HUES48 (cell line): Measurements from ENCODE around the gene TECPR2.

Experiments
- H3K27ac ChIP-seq: one replicate; pipeline ENCODE4 v1.7.0; 2013; ENCODE audit warnings: low read depth, low read length, inconsistent platforms
- H3K27me3 ChIP-seq: 2 replicates; pipeline ENCODE4 v1.6.1; 2013; ENCODE audit warnings: mild to moderate bottlenecking, low read length; ENCODE audit not compliant: control insufficient read depth, insufficient read depth
- H3K36me3 ChIP-seq: 2 replicates; pipeline ENCODE4 v1.6.1; 2013; ENCODE audit warnings: low read length; ENCODE audit not compliant: control insufficient read depth, insufficient read depth
- H3K4me1 ChIP-seq: 2 replicates; pipeline ENCODE4 v1.6.1; 2013; ENCODE audit warnings: mild to moderate bottlenecking, low read length; ENCODE audit not compliant: control insufficient read depth, insufficient read depth
- H3K4me3 ChIP-seq: 2 replicates; pipeline ENCODE4 v1.5.1; 2013; ENCODE audit warnings: mild to moderate bottlenecking, low read depth, low read length
- H3K9ac ChIP-seq: 2 replicates; pipeline ENCODE4 v1.6.1; 2013; ENCODE audit warnings: mild to moderate bottlenecking, low read depth, low read length, moderate library complexity
- H3K9me3 ChIP-seq: 2 replicates; pipeline ENCODE4 v1.6.1; 2013; ENCODE audit warnings: low read length; ENCODE audit not compliant: control insufficient read depth, insufficient read depth

Gene TECPR2

GRCh38 chr14:102362545-102363181 is at the start of gene TECPR2, which contains the start of gene CINP:
TSS of gene TECPR2 (plus strand) at chr14:102362941. CDS start at chr14:102376722, 13,781 bp downstream.
TSS of gene CINP (minus strand) at chr14:102362890. CDS start at chr14:102362851, 39 bp downstream.
- Histone ChIP-seq H3K36me3 (peaks cover 14% of the 10 kb centered on the region), H3K4me3 (peak within 1 kb of the TSS; percentile 95), H3K27ac (peak within 1 kb of the TSS; percentile 49)

GRCh38 chr14:102314242-102315011 is 48.3 kb upstream of the TECPR2 start:
- Histone ChIP-seq H3K4me3 (peak overlapping the region; percentile 73), H3K4me1 (peaks cover 11% of the 10 kb centered on the region), H3K36me3 (no peaks in the 10 kb centered on the region), H3K27ac (no peak overlapping the region), H3K9me3 (no peaks in the 10 kb centered on the region), H3K27me3 (peaks cover 22% of the 10 kb centered on the region), H3K9ac (no peak overlapping the region)

More at GRCh38 chr14:102362545-102363181, at the start of gene TECPR2, which contains the start of gene CINP:
- Histone ChIP-seq H3K9me3 (no peaks in the 10 kb centered on the region), H3K4me1 (peaks cover 8% of the 10 kb centered on the region), H3K27me3 (no peaks in the 10 kb centered on the region), H3K9ac (peak within 1 kb of the TSS; percentile 40)

- no peak overlapping the region for H3K27ac ChIP-seq
- H3K4me1 ChIP-seq, result peaks cover 11% of the 10 kb centered on the region
- peaks cover 22% of the 10 kb centered on the region for H3K27me3 ChIP-seq
- no peaks in the 10 kb centered on the region for H3K36me3 ChIP-seq
- no peak overlapping the region for H3K4me3 ChIP-seq
- no peaks in the 10 kb centered on the region for H3K9me3 ChIP-seq
- no peak overlapping the region for H3K9ac ChIP-seq
Measured at GRCh38 chr14:102315121-102315520, 47.6 kb upstream of the TECPR2 start.

- Histone ChIP-seq H3K27me3 (peaks cover 22% of the 10 kb centered on the region), H3K4me3 (peak overlapping the region; percentile 71), H3K9ac (peak overlapping the region; percentile 65), H3K4me1 (peaks cover 14% of the 10 kb centered on the region), H3K9me3 (no peaks in the 10 kb centered on the region), H3K27ac (peak overlapping the region; percentile 86), H3K36me3 (no peaks in the 10 kb centered on the region)
Measured at GRCh38 chr14:102316338-102316742, 46.4 kb upstream of the TECPR2 start.

GRCh38 chr14:102316743-102317563 is 45.8 kb upstream of the TECPR2 start:
- Histone ChIP-seq H3K36me3 (no peaks in the 10 kb centered on the region), H3K27me3 (peaks cover 22% of the 10 kb centered on the region), H3K4me1 (peaks cover 14% of the 10 kb centered on the region), H3K9me3 (no peaks in the 10 kb centered on the region), H3K4me3 (peak overlapping the region; percentile 71), H3K27ac (peak overlapping the region; percentile 86), H3K9ac (peak overlapping the region; percentile 65)

- Histone ChIP-seq H3K36me3 (no peaks in the 10 kb centered on the region), H3K4me3 (peak overlapping the region; percentile 71), H3K4me1 (peaks cover 14% of the 10 kb centered on the region), H3K9me3 (no peaks in the 10 kb centered on the region), H3K9ac (peak overlapping the region; percentile 48), H3K27ac (peak overlapping the region; percentile 76), H3K27me3 (peaks cover 22% of the 10 kb centered on the region)
Measured at GRCh38 chr14:102317564-102318248, 45.0 kb upstream of the TECPR2 start.

- peaks cover 19% of the 10 kb centered on the region for H3K27me3 ChIP-seq
- peak overlapping the region; percentile 95 for H3K4me3 ChIP-seq
- H3K27ac ChIP-seq, result no peak overlapping the region
- H3K4me1 ChIP-seq, result peaks cover 14% of the 10 kb centered on the region
- H3K9ac ChIP-seq, result peak overlapping the region; percentile 73
- H3K9me3 ChIP-seq, result no peaks in the 10 kb centered on the region
- H3K36me3 ChIP-seq, result no peaks in the 10 kb centered on the region
Measured at GRCh38 chr14:102318781-102319276, 43.9 kb upstream of the TECPR2 start.

- H3K4me1 ChIP-seq, result peaks cover 14% of the 10 kb centered on the region
- no peaks in the 10 kb centered on the region for H3K36me3 ChIP-seq
Measured at GRCh38 chr14:102319351-102320032, 43.2 kb upstream of the TECPR2 start, which contains the start of gene ZNF839. TSS of gene ZNF839 (plus strand) at chr14:102319746. CDS start at chr14:102319766, 20 bp downstream.

GRCh38 chr14:102320033-102320660 is 42.6 kb upstream of the TECPR2 start:
- peaks cover 14% of the 10 kb centered on the region for H3K4me1 ChIP-seq
- peak overlapping the region; percentile 95 for H3K4me3 ChIP-seq
- peaks cover 10% of the 10 kb centered on the region for H3K27me3 ChIP-seq
- peak overlapping the region; percentile 40 for H3K27ac ChIP-seq
- H3K9ac ChIP-seq, result peak overlapping the region; percentile 73
- H3K9me3 ChIP-seq, result no peaks in the 10 kb centered on the region
- no peaks in the 10 kb centered on the region for H3K36me3 ChIP-seq

More at GRCh38 chr14:102319351-102320032, 43.2 kb upstream of the TECPR2 start, which contains the start of gene ZNF839:
- Histone ChIP-seq H3K9me3 (no peaks in the 10 kb centered on the region), H3K27me3 (peaks cover 16% of the 10 kb centered on the region), H3K4me3 (peak within 1 kb of the TSS; percentile 95), H3K27ac (peak within 1 kb of the TSS; percentile 51), H3K9ac (peak within 1 kb of the TSS; percentile 73)
